HUDEP-2 (cell line): ENCODE measurements around the gene MN1.

ENCODE experiments used
- DNase-seq, 76 experiments: peaks; one replicate each; lab custom pipeline; 2025; ENCODE audit not compliant: unreplicated experiment in 76 of 76; lab: John Stamatoyannopoulos, UW

MN1 gene

DNA sequence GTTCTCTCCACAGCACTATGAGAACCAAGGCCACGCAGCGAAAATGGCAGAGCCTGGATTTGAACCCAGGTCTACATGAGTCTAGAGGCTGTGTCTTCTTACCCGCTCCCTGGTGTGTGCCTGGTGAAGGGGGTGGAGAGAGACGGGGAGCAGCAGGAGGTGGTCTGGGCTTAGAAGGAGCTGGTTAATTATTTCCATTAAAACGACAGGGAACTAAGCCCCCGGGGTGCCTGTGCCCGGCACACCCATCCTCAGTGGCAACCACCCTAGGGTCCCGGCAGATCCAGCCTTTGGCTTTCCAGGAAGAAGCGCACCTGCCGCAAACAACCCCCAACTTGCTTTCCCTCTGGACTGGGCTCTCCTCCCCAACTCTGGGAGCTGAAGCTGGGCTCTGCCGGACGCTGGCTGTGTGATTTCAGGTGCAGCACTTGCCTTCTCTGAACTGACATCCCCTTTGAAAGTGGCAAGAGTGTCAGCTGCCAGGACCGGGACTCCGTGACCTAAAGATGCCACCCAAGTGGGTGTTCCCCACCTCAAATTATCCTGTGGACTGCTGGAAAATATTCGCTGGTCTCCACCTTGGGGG lies 35.8 kb downstream of the MN1 start:
- DNase-seq = no peak

DNA sequence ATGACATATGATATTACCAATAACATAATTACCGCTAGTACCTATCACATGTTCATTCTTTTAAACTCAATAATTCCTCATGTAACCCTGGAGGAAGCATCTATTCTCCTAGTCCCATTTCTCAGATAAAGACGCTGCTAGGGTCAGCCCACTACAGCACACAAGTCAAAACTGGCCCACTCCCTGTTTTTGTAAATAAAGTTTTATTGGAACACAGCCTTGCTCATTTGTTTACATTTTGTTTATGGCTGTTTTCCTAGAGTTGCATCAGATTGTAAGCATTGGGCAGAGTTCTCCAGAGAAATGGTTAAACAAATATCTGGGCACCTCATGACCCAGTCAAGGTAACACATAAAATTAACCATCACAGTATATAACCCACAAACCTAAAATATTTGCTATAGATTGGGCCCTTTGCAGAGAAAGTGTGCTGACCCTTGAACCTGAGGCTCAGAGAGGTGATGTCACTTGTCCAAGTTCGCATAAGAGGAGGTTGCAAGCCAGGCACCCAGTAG lies 36.8 kb downstream of the MN1 start:
- DNase-seq = no peak

DNA sequence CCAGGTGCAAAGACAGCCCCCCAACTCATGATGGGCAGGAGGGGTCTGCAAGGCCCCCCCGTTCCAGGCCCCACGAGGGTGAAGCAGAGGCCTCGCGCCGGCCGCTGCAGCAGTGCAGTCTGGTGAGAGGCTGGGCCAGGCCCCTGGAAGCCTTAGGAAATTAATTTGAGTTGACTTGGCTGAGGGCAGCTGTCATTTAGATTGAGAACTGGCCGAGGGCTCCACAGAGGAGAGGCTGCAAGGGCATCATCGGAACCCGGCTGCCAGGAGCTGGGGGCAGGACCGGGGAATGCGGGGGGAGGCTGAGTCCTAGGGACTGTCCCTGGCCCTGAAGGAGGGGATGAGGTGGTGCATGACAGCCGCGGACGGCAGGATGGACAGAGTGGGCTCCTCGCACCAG lies 39.9 kb downstream of the MN1 start:
- no peak for DNase-seq

DNA sequence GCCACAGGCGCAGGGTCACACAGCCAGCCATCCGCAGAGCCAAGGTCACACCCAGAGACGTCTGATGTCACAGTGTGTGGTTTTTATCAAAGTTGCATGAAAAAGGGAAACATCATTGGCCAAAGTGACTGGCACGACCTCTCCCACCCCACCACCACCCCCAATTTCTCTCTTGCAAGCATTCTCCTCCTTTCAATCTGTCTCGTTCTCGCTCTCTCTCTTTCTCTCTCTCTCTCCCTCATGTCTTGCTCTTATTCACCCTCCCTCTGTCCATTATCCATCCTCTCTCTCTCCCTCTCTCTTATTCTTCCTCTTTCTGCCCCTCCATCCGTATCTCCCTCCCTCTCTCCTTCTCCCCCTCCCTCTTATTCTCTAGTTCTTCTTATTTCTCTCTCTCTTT lies 40.6 kb downstream of the MN1 start:
- DNase-seq = no peak

DNA sequence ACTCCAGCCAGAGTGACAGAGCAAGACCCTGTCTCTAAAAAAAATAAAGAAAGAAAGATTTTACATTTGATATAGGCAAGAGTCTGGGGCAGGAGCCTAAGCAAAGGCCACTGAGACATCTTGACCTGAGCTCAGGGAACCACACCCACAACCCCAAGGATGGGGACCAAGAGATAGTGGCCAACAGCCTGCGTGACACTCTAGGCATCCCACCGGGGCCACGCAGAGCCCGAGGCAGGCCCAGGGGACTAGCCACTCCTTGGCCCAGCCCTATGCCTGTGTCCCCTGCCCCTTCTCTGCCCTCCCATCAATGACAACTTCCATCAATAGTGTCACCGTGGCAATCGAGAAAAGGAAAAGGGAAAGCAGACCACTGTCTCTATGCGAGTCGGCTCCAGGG lies 41.1 kb downstream of the MN1 start:
- DNase-seq = no peak

DNA sequence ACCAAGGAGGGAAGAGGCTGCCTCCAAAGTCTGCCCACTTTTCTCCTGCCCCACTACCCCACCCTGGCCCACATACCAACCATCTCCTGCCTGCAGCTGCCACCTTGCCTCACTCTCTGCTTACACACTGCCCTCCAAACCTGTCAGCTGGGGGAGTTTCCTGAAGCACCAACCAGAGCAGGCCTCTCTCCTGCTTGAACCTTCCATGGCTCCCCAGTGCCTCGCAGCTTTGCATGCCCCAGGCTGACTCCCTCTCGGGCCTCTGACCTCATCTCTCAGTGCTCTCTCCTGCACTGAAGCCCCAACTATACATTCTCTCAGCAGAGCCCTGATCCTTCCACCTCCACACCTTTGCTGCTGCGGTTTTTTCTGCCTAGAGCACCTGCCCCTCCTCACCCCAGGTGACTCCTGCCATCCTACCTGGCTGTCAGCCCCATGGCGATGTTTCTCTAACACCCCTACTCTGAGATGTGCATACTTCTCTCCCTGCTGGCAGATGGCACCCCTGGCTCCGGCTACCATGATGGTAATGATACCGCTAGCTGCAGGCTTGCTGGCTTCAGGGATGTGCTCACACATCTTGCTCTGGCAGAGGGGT lies 43.5 kb downstream of the MN1 start:
- DNase-seq = no peak

DNA sequence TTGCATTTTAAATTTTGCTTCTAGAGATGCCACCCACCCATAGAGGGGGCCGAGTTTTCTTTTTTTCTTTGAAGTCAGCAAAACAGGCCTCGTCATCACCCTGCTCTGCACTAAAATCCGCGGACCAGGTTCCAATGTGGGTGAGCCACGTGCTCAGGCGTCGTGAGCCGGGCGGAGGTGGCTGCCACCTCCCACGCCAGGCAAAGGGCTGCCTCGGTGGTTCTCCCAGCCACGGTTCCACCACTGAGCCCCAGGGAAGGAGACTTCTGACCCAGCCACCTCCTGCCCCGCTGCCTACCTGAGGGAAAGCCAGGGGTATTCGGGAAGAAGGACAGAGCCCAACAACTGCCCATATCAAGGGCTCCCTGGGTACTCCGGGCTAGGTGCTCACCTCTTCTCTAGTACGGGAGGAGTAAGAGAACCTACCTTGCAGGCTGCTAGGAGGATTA lies 45.3 kb downstream of the MN1 start:
- DNase-seq = no peak

DNA sequence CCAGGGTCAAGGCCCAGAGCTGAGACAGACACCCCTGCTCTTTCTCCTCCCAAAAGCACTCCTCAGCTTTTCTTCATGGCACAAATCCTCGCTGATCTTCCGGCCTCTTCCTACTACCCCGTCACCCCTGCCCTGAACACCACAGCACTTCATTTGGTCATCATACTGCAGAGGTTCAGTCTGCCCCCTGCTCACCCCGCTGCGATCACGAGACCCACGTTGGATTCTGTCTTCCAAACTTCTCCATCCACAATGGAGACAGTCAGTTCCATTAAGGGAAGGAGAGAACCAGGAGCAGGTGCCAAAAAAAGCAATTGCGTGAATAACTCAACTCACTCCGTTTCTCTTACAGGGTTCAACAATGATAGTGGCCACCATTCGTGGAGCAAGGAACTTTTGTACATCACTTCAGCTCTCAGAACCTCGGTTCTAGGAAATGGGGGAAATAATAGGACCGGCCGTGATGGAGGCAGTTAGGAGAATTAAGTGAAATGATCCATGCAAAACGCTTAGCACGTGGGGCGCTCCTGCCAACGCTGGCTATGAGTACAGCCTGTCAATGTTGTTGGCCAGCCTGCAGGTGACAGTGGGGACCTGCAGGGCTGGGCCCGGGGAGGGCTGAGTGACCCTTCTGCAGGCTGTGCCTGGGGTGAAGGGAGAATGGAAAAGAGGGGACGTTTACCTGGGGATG lies 45.9 kb downstream of the MN1 start:
- DNase-seq = no peak

DNA sequence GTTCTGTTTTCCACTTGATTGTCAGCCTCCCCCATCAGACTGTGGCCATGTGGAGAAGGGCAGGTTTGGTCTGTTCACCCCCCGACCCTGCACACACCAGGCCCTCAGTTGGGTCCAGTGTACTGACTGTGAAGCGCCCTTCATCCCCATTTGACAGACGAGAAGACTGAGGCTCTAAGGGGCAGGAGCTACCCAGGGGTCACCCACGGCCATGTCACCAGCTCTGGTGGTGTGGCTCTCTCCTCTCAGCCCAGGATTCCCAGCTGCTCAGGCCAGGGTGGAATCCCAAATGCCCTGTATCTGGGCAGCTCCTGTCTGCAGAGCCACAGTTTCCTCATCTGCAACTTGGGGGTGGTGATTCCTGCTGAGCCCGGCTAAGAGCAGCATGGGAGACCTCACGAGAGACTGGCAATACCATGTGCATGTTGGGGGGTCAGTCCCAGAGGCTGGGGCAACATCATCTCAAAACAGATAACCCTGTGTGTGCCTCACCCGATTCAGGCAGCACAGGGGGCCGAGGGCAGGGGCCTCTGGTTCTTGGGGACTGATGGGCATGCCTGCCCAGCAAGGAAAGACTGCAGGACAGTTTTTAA lies 46.6 kb downstream of the MN1 start:
- no peak for DNase-seq

DNA sequence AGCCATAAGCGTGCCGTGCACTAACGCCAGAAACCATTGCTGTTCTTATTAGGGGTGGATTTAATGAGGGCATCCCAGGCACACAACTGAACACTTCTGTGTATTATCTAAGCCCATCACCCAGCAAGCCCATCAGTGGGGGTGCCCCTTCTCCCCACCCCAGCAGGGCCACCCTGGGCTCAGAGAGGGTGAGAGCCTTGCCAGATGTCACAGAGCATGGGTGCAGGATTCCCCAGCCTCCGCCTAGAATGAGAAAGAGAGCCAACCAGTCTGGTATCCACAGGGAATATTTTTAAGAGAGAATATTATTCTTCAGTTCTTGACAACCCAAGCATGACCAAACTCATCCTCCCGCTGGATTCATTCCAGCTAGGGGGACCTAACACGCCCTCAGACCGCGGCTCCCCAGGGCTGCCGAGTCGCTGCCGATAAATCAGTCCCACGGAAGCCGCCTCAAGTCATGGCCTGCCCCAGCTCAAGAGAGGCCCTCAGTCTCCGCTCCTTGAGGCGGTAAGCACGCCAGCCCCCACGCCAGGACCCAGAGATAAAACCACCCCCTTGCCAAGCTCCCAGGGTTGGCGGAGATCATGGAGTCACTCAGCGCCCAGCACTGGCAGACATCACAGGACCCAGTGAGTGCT lies 47.2 kb downstream of the MN1 start:
- DNase-seq = no peak

DNA sequence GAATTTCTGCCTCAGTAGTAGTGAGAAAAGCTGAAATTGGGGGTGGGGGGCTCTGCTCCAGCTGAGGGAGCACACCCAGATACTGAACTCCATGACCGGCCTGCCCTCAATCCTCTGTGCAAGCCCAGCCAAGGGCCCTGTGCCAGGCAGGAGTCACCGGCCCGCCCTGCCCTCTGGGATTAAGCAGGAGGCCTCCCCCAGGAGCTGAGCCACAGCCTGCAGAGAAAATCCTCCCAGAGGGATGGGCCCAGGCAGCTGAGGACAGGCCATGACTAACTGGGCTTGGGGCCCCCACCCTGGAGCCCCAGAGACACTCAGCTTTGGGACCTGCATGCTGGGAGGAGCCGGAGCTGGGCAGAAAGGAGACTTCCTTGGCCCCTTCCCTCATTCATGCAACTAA lies 48.8 kb downstream of the MN1 start:
- DNase-seq = no peak

DNA sequence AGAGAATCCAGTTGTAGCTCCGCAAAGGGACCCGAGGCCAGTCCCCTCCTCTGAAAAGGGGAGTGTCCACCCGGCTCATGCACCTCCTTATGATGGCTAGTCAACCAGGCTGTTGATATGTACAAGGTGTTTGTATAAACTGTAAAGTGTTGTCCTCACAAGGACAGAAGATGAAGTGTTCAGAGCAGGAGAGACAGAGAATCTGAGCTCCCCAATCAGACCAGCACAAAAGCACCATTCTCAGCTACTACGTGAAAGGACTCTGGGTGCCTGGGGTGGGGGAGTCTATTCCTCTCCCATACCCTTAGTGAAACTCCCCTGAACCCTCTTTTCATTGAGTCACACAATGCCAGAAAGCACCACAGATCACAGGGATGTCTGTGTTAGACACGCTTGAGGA lies 49.4 kb downstream of the MN1 start:
- no peak for DNase-seq

DNA sequence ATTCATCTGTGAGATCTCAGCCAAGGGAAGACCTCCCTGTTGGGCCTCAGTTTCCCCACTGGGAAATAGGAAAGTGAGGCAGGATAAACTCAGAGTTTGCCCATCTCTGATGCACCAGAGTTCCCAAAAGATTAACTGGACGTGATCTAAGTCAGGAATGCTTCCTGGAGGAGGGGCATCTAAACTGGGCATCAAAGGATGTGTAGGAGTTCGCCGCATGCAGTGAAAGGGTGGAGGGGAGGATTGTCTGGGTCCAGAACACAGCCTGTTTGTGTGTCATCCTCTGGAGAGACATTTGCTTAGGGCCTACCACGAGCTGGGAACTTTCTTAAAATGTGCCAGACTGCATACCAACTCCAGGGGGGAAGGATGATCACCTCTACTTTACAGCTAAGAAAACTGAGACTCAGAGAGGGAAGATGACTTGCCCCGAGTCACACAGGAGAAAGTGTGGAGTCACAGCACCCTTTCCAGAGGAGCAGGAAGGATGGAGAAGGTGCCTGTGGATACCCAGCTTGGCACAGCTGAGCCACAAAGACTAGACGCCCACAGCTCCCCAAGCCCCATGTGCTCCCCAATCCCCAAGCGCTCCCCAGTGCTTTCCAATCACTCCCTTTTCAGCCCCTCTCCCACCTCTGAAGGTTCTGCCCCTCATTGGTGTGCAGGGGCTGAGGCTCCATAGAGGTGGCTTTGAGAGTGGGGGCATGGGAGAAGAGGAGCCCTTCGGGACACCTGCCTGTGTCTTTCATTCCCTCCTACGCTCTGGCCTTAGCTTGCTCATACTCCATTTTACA lies 50.1 kb downstream of the MN1 start:
- no peak for DNase-seq

DNA sequence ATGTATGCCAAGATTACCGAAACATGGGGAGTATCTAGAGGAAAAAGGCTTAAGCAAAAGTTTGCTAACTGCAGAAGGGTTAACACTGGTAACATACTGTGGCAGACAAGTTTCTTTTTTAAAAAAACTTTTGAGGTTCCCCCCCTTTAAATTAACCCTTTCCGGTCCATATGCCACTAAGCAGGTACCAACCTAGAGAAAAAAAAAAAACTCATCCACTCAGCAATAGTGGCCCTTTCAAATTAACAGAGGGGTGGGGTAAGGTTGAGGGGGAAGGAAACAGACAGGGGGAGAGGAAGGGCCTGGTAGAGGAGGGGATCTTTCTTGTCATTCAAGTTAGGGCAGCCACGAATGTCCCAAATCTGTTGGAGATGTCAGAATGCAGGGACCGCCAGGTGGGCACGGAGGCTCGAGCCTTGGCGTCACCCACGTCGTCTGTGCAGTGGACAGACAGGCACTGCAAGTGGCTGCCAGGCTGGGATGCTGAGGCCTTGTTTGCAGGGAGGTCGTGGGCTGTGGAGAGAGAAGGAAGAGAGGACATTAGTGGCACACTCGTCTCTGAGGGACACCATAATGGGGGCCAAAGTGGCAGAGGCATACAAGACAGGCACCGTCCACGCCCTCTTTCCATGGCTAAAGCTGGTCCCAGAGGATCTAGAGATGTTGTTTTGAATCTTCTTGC lies 50.8 kb downstream of the MN1 start:
- no peak for DNase-seq

DNA sequence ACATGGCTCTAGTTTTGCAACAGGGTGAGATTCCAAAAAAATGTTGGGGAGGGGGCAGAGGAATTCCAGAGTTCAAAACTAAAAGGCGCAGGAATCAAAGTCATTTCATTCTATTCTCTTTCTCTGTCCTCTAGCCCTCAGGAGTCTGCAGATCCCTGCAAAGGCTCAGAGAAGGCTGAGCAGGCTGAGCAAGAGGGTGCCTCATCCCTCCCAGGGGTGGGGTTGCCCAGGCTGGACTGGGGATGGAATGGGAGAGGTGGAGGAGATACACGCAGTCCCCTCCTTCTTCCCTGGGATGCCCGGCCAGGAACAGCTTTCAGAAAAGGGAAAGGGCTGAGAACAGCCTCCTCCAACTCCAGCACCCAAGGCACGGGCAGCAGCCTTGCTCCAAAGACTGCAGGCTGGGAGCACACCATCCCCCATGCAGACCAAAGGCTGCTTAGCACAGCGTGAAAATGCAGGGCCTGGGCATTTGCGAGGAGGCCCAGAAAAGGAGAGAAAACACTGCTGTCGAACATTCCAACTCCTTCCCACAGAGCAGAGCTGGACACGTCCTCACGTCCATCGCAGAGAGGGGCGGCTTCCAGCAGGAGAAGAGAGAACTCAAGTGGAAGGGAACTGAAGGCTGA lies 51.8 kb downstream of the MN1 start:
- no peak for DNase-seq

DNA sequence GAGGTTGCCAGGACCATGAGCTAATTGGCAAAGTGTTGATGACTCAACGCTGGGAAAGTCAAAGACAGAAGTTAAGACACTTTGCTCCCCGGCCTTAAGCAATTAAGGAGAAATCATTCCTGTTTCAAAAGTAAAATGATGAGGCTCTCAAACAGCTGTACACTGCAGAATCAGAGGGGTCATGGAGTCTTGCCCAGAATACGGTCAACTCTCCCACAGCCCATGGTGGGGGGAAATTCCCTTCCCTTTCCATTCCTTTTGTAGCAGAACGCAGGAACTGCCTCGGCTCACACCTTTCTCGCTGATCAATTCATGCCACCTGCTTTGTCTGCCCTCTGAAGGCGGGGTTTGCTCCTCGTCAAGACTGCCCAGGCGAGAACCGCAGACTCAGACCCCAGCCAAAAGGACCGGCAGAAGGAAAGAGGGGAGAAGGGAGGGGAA lies 52.8 kb downstream of the MN1 start:
- DNase-seq = no peak

DNA sequence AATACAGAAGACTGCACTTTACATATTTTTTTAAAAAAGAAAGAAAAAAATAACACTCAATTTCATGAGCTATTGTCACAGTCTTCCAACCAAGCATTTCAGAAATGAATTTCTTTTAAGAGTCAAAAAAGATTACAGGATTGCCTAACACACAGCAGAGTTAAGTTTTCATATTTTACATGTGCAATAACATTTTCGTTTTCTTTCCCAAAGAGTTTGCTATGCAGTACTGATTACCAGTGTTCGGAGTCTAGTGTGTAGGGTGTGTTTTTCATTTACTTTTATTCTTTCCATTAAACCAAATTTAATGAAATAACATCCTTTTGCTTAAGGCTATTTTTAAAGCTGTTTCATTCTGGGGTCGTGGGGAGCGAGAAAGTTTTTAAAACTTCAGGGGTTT lies 53.2 kb downstream of the MN1 start:
- DNase-seq = no peak

DNA sequence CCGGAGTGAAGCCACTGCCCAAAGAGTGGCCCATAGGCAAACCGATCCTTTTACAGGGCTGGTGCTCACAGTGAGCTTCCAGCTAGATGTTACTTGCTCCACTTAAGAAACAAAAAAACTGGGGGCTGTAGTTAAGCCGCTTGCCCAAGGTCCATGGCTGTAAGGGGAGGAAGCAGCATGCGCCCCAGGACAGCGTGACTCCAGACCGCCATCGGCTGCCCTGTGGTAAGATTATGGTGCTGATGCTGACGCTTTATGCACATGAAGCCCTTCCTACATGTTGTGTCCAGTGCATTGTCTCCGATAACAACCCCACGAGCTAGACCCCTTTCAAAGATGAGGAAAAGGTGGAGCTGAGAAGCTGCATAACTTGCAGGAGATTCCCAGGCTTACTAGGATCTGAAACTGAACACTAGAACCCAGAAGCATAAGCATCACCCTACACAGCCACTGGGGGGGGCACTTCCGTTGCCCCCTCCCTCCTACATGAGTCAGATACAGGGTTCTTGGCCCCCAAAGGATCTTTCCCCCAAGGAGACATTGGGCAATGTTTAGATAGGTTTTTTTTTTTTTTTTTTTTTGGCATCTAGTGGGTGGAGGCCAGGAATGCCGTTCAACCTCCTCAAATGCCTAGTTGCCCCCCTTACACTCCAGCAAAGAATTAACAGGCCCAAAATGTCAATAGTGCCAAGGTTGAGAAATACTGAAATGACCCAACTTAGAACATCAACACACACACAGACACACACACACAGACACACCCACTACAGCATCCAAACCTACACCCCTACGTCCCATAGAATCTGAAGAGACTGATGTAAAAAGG lies 53.9 kb downstream of the MN1 start:
- no peak for DNase-seq

DNA sequence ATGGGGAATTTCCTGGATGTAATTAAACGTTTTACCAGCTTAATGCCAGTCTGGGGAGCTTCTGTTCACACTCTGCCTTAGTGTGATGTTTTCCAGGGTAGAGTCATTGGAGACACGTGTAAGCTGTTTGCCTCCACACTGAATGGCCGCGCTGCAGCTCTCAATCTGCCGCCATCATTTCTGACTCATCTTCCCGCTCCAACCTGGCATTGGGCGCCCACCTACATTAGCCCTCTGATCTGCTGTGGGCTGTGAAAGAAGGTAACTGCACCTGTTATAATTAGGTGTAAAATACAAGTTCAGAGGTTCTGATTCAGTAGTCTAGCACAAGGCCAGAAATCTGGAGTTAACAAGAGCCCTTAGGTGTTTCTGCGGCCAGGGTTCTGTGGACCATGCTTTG lies 54.6 kb downstream of the MN1 start:
- no peak for DNase-seq
